A549 (cell line): ENCODE results near the gene IFT25.

Experiments used
- CTCF ChIP-seq: fragments of >200 bp; sonication (Bioruptor Twin); formaldehyde crosslinking; IDR thresholded peaks from 3 replicates; pipeline ENCODE4 v1.5.1; 2016
- EP300 ChIP-seq, 2 experiments: fragments of >200 bp; sonication (Bioruptor Twin); formaldehyde crosslinking; IDR thresholded peaks; 2 replicates in 1 of 2; 3 replicates in 1 of 2; pipeline ENCODE4 v1.6.1; 2016 to 2017

- TF ChIP-seq CTCF (no peak), EP300 (IDR thresholded peaks at IDR 0.05) (no peak)
Measured at GRCh38 chr1:53899708-53900107, 45.8 kb downstream of the IFT25 start.
